Spleen (tissue), 11 donors: ENCODE measurements around the gene ADORA2A. TPM values are rescaled to one million over a fixed set of nuclear protein-coding genes. Genes with fewer than 3 reads are reported as not detected.
A peak's percentile ranks its signal among the peaks of the same experiment; 100 is the strongest.

Experiments
- DNase-seq: peaks from one replicate; pipeline ENCODE4 v3.0.0-alpha.2; 2020
- H3K27ac ChIP-seq, 8 donors: fragments of 200-600 bp; sonication (generic) in 7 of 8; 1 replicate in 4 of 8; 2 replicates in 4 of 8; pipeline versions ENCODE4 v1.5.0 to v1.8.0; 2016 to 2021; ENCODE audit warnings: inconsistent platforms in 4 of 8, mild to moderate bottlenecking in 4 of 8, moderate library complexity in 1 of 8
- H3K27me3 ChIP-seq, 7 donors: fragments of 200-600 bp; sonication (generic) in 6 of 7; replicated peaks in 1 of 7; 1 replicate in 4 of 7; 2 replicates in 3 of 7; pipeline versions ENCODE4 v1.5.0 to v1.8.0; 2016 to 2021; ENCODE audit warnings: inconsistent platforms in 3 of 7, mild to moderate bottlenecking in 1 of 7
- H3K36me3 ChIP-seq, 6 donors: fragments of 200-600 bp; sonication (generic) in 5 of 6; 1 replicate in 4 of 6; 2 replicates in 2 of 6; pipeline versions ENCODE4 v1.5.0 to v1.8.0; 2016 to 2021; ENCODE audit warnings: inconsistent platforms in 2 of 6
- H3K4me1 ChIP-seq, 6 donors: fragments of 200-600 bp; sonication (generic) in 5 of 6; 1 replicate in 3 of 6; 2 replicates in 3 of 6; pipeline versions ENCODE4 v1.5.0 to v1.8.0; 2016 to 2021; ENCODE audit warnings: inconsistent platforms in 3 of 6
- H3K4me3 ChIP-seq, 8 donors: fragments of 200-600 bp; sonication (generic) in 7 of 8; 1 replicate in 4 of 8; 2 replicates in 4 of 8; pipeline versions ENCODE4 v1.5.0 to v1.8.0; 2016 to 2021; ENCODE audit warnings: inconsistent platforms in 4 of 8, mild to moderate bottlenecking in 4 of 8, moderate library complexity in 2 of 8
- H3K9me3 ChIP-seq, 8 donors: fragments of 200-600 bp; sonication (generic) in 7 of 8; 1 replicate in 4 of 8; 2 replicates in 4 of 8; pipeline versions ENCODE4 v1.5.0 to v1.8.0; 2016 to 2021; ENCODE audit warnings: inconsistent platforms in 4 of 8
- POLR2A ChIP-seq, 3 donors: fragments of 450-650 bp; IDR thresholded peaks; one replicate each; pipeline ENCODE4 v1.5.1; 2017; ENCODE audit warnings: antibody characterized with exemption in 3 of 3, mild to moderate bottlenecking in 1 of 3
- POLR2AphosphoS5 ChIP-seq, 3 donors: sonication (generic); formaldehyde crosslinking; IDR thresholded peaks; one replicate each; pipeline ENCODE4 v1.5.1; 2017; ENCODE audit warnings: antibody characterized with exemption in 3 of 3
- whole genome bisulfite sequencing, 5 donors: extraction: QIAGEN DNeasy Blood & Tissue Kit in 3 of 5; methylation state at CpG; one replicate each; pipeline versions ENCODE4 v1.1.5 to v1.1.7; 2013 to 2018; 5-methylcytosine and 5-hydroxymethylcytosine counted together
- intact Hi-C: fragments of 100-400 bp; cut with DNase I; formaldehyde crosslinking; loops from one replicate; pipeline ENCODE4 v1.15.0; 2023; ENCODE audit warnings: low total_unique reads
- polyA plus RNA-seq, 3 donors: library from polyadenylated mRNA; stranded (reverse); fragments of 200-250 nt; gene quantifications; one replicate each; pipeline ENCODE4 v1.2.1, GENCODE V29; 2013
- total RNA-seq, 7 donors: library from RNA; depleted of rRNA in 3 of 7; stranded (reverse); fragments of >200 nt in 3 of 7; fragmentation: NEBNext Ultra II Directional in 4 of 7; extraction: Animal tissue kit (Norgen Biotek cat#: 25700) in 4 of 7; gene quantifications; one replicate each; pipeline versions ENCODE4 v1.1.0 to v1.2.1, GENCODE V29; 2016 to 2021
- TF ChIP-seq, protein P1 (sequence below), 11 experiments: fragments of 200-600 bp in 7 of 11; fragments of 450-650 bp in 4 of 11; sonication (generic) in 4 of 11; IDR thresholded peaks in 8 of 11; conservative IDR thresholded peaks in 3 of 11; 1 replicate in 7 of 11; 2 replicates in 4 of 11; pipeline versions ENCODE4 v1.4.0 to v1.8.0; 2016 to 2021; ENCODE audit warnings: antibody characterized with exemption in 11 of 11, inconsistent platforms in 4 of 11, mild to moderate bottlenecking in 1 of 11
- donor health status: healthy with polysubstance abuse.
- donor health status: DM: no; HTN: no; CAD: no; lungs with moderate emphysema.
- donor health status: DM: no; HTN: no; CAD: no.
- donor health status: Bipolar disorder and iron deficiency.
- donor health status: healthy.
- donor health status: DM: no; HTN: no; CAD: no.
- donor health status: DM: yes; HTN: yes; CAD: no.

The ADORA2A gene
- total and polyA plus RNA-seq, 10 donors: 8.3 to 31.1 (median 20.2) TPM

DNA sequence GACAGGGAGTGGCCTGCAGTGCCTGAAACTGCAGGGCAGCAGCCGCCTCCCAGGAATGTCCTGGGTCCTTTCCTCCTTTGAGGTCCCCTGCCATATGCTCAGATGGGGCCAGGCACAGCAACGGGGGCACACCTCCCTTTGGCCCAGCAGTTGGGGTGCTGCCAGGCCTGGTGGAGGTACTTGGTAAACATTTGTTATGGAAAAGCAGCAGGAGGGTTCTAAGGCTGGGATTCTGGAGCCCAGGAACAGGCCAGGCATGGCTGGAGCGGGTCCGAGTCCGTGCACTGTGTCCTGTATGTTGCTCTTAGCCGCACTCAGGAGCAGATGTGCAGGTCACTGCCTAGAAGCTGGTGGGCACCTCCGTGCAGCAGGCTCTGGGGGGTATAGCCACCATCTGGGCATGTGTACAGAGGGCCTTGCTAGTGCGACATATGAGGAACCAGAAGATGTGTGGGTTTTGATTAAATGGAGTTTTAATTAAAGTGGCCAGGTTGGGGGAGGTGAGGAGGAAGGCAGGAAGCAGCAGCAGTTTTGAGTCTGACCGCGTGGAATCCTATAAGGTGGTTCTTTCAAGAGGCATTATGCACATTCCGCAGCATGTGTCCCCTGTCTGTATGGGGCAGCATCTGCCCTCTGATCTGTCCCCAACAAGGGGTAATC is 1.5 kb downstream of the ADORA2A start:
- Histone ChIP-seq H3K4me3 (peak overlapping the region; percentile 17 to 74 (median 44)), H3K27me3 (peaks cover 0 to 10% (median 0%) of the 10 kb centered on the region in 7 donors), H3K27ac (peak overlapping the region; percentile 76 to 96 (median 90)), H3K36me3 (peaks cover 0 to 9% (median 2%) of the 10 kb centered on the region in 6 donors), H3K9me3 (no peaks in the 10 kb centered on the region), H3K4me1 (peaks cover 49 to 100% (median 98%) of the 10 kb centered on the region in 6 donors)
- 37 to 52% (median 46%) methylated on average over 8 to 11 of the region's 11 CpGs for WGBS, 5 donors
- TF ChIP-seq POLR2AphosphoS5 (IDR thresholded peaks at IDR 0.05): no peak
- TF ChIP-seq, protein P1, sequence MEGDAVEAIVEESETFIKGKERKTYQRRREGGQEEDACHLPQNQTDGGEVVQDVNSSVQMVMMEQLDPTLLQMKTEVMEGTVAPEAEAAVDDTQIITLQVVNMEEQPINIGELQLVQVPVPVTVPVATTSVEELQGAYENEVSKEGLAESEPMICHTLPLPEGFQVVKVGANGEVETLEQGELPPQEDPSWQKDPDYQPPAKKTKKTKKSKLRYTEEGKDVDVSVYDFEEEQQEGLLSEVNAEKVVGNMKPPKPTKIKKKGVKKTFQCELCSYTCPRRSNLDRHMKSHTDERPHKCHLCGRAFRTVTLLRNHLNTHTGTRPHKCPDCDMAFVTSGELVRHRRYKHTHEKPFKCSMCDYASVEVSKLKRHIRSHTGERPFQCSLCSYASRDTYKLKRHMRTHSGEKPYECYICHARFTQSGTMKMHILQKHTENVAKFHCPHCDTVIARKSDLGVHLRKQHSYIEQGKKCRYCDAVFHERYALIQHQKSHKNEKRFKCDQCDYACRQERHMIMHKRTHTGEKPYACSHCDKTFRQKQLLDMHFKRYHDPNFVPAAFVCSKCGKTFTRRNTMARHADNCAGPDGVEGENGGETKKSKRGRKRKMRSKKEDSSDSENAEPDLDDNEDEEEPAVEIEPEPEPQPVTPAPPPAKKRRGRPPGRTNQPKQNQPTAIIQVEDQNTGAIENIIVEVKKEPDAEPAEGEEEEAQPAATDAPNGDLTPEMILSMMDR (IDR thresholded peaks at IDR 0.05 in 8 of 11, conservative IDR thresholded peaks at IDR 0.05 in 3 of 11): no peak
- TF ChIP-seq POLR2A (IDR thresholded peaks at IDR 0.05): no peak
- peak; percentile 78 for DNase-seq
- intact Hi-C loops: no loop called here

DNA sequence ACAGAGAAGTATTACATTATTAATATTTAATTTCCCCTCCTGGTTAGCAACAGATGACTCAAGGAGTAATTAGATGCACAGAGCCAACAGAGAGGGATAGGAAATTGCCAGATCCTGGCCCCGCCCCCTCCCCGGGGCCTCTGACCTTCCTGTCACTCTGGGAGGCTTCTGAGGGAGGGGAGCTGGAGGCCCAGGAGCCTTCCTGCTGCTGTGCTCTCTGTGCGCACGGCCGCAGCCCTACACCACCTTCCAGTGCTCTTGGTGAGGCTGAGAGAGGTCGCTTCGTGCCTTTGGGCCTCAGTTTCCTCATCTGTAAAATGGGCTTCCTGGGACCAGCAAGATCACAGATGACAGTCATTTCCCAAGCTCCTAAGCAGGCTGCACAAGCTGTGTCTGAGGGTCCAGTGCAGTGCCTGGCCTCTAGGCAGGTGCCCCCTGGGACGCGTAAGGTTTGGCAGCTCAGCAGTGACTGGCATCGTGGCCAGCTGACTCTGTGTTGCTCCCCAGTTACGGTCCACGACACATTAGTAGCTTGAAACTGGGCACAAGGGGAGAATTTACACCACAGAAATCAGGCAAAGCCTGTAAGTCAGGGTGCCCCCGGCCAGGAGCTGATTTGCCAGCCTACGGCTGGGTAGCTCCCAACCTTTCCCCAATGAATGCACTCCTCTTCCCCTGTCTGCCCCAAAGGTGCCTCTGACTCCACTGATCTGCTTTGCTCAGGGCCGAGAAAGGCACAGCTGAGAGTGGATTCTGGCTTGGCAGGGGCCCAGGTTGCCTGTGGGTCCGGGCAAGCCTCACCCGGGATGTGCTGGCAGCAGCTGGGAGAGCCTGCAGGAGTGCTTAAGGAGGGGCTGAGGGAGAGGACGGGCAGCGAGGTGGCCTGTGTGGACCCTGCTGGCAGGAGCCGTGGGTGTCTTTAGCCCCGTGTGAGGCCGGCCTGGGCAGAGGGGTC is 2.3 kb downstream of the ADORA2A start:
- Histone ChIP-seq H3K4me1 (peaks cover 57 to 100% (median 99%) of the 10 kb centered on the region in 6 donors), H3K27me3 (peaks cover 0 to 3% (median 0%) of the 10 kb centered on the region in 7 donors), H3K27ac (peak overlapping the region; percentile 76 to 96 (median 90)), H3K4me3 (peak overlapping the region in 5 of 8 donors; percentile 41 to 74 (median 46)), H3K9me3 (no peaks in the 10 kb centered on the region), H3K36me3 (peaks cover 0 to 10% (median 2%) of the 10 kb centered on the region in 6 donors)
- DNase-seq: peak; percentile 87
- intact Hi-C loops: no loop called here
- TF ChIP-seq, protein P1 (IDR thresholded peaks at IDR 0.05 in 8 of 11, conservative IDR thresholded peaks at IDR 0.05 in 3 of 11): no peak
- TF ChIP-seq POLR2A (IDR thresholded peaks at IDR 0.05) (no peak), POLR2AphosphoS5 (IDR thresholded peaks at IDR 0.05) (peak in 2 of 3 donors; percentile 9 to 33)
- 73 to 78% (median 75%) methylated on average over 16 to 22 of the region's 22 CpGs for WGBS, 5 donors

DNA sequence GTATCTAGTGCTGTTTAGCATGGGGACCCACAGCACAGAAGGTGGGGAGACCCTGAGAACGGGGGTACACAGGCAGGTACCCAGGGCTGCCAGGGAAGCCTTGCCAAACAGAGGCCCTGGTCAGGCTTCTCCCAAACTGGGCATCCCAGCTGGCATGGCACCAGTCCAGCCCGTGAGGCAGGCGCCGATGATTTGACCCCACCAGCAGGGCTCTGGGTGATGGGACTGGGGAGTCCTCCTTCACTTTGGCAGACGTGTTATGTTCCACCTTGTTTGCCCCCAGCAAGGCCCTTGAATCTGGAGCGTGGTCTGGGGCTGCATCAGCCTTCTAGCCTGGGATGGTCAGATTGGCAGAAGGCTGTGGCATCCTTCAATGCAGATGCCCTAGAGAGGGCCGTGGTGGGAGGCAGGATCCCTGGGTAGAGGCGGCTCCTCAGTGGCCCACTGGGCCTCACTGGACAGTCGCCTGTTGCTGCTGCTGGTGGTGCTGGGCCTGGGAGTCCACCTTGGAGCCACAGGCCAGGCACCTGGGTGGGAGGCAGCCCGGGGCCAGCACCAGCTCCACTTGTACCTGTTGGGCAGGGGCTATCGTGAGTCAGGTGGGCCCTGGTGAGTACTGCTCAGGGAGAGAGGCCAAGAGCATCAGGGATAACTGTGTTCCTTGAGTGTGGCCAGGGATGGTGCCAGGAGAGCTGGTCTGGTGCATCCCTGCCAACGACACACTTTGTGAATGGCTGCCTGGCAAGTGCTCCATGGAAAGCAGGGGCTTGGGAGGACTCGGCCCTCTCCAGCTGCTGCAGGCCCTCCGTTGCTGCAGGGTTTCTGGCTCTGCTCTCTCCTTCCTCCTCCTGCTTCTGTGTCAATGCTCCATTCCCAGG is 3.3 kb downstream of the ADORA2A start:
- Histone ChIP-seq H3K9me3 (no peaks in the 10 kb centered on the region), H3K4me3 (peak overlapping the region in 1 of 8 donors; percentile 74), H3K36me3 (peaks cover 0 to 11% (median 2%) of the 10 kb centered on the region in 6 donors), H3K27ac (peak overlapping the region; percentile 5 to 96 (median 90)), H3K27me3 (no peaks in the 10 kb centered on the region), H3K4me1 (peaks cover 63 to 100% (median 99%) of the 10 kb centered on the region in 6 donors)
- intact Hi-C loops: no loop called here
- TF ChIP-seq POLR2AphosphoS5 (IDR thresholded peaks at IDR 0.05): no peak
- no peak for TF ChIP-seq POLR2A (IDR thresholded peaks at IDR 0.05)
- TF ChIP-seq, protein P1 (IDR thresholded peaks at IDR 0.05 in 8 of 11, conservative IDR thresholded peaks at IDR 0.05 in 3 of 11): no peak
- 89 to 98% (median 95%) methylated on average over 6 to 14 of the region's 14 CpGs for WGBS, 5 donors
- DNase-seq: peak; percentile 79
